HFFc6 (cell line): Measurements from ENCODE around the gene SCN3B. TPM values are rescaled to one million over a fixed set of nuclear protein-coding genes. Genes with fewer than 3 reads are reported as not detected.

Experiments
- DNase-seq: peaks from one replicate; pipeline ENCODE4 v3.0.0-alpha.2; 2018
- H3K27ac Mint-ChIP-seq: 2 replicates; pipeline ENCODE4 v1.8.0; 2020; ENCODE audit warnings: mild to moderate bottlenecking, mixed read lengths
- H3K27me3 Mint-ChIP-seq: 2 replicates; pipeline ENCODE4 v1.8.0; 2021; ENCODE audit warnings: mild to moderate bottlenecking, moderate library complexity, mixed read lengths; ENCODE audit not compliant: insufficient read depth
- H3K36me3 Mint-ChIP-seq: 2 replicates; pipeline ENCODE4 v1.8.0; 2021; ENCODE audit warnings: low read depth, mixed read lengths
- H3K4me1 Mint-ChIP-seq: 2 replicates; pipeline ENCODE4 v1.8.0; 2020; ENCODE audit warnings: low read depth, mixed read lengths
- H3K4me3 Mint-ChIP-seq: 2 replicates; pipeline ENCODE4 v1.8.0; 2020; ENCODE audit warnings: mild to moderate bottlenecking, moderate library complexity, mixed read lengths
- H3K9me3 Mint-ChIP-seq: 2 replicates; pipeline ENCODE4 v1.8.0; 2020; ENCODE audit warnings: mild to moderate bottlenecking, mixed read lengths
- total RNA-seq, 6 experiments: library from RNA; stranded (reverse); fragmentation: NEBNext Ultra II Directional; extraction: Animal tissue kit (Norgen Biotek cat#: 25700); gene quantifications; 2 replicates in 1 of 6; 3 replicates in 5 of 6; pipeline ENCODE4 v1.2.3, GENCODE V29; 2021
- TF ChIP-seq, protein P1 (sequence below): fragments of 200-600 bp; sonication (generic); IDR thresholded peaks from 2 replicates; pipeline ENCODE4 v1.5.0; 2021; ENCODE audit warnings: antibody characterized with exemption, mild to moderate bottlenecking

Gene SCN3B
- total RNA-seq, 6 experiments from 2014 or later = not detected

- peak; percentile 38 for DNase-seq
- TF ChIP-seq, protein P1, sequence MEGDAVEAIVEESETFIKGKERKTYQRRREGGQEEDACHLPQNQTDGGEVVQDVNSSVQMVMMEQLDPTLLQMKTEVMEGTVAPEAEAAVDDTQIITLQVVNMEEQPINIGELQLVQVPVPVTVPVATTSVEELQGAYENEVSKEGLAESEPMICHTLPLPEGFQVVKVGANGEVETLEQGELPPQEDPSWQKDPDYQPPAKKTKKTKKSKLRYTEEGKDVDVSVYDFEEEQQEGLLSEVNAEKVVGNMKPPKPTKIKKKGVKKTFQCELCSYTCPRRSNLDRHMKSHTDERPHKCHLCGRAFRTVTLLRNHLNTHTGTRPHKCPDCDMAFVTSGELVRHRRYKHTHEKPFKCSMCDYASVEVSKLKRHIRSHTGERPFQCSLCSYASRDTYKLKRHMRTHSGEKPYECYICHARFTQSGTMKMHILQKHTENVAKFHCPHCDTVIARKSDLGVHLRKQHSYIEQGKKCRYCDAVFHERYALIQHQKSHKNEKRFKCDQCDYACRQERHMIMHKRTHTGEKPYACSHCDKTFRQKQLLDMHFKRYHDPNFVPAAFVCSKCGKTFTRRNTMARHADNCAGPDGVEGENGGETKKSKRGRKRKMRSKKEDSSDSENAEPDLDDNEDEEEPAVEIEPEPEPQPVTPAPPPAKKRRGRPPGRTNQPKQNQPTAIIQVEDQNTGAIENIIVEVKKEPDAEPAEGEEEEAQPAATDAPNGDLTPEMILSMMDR = peak; percentile 62; the same call in 1 of the 2 replicates
- Mint-ChIP-seq H3K4me1 (no peaks in the 10 kb centered on the region), H3K9me3 (no peaks in the 10 kb centered on the region), H3K27me3 (peaks cover 57% of the 10 kb centered on the region), H3K36me3 (no peaks in the 10 kb centered on the region), H3K27ac (no peak overlapping the region), H3K4me3 (no peak overlapping the region)
Measured at GRCh38 chr11:123696183-123696582, 41.8 kb upstream of the SCN3B start.

- no peak overlapping the region for H3K4me3 Mint-ChIP-seq
- no peaks in the 10 kb centered on the region for H3K36me3 Mint-ChIP-seq
- peaks cover 63% of the 10 kb centered on the region for H3K27me3 Mint-ChIP-seq
- TF ChIP-seq, protein P1 = no peak
- no peak for DNase-seq
- H3K4me1 Mint-ChIP-seq = peaks cover 4% of the 10 kb centered on the region
- no peak overlapping the region for H3K27ac Mint-ChIP-seq
- no peaks in the 10 kb centered on the region for H3K9me3 Mint-ChIP-seq
Measured at GRCh38 chr11:123695231-123695630, 40.8 kb upstream of the SCN3B start.

DNA sequence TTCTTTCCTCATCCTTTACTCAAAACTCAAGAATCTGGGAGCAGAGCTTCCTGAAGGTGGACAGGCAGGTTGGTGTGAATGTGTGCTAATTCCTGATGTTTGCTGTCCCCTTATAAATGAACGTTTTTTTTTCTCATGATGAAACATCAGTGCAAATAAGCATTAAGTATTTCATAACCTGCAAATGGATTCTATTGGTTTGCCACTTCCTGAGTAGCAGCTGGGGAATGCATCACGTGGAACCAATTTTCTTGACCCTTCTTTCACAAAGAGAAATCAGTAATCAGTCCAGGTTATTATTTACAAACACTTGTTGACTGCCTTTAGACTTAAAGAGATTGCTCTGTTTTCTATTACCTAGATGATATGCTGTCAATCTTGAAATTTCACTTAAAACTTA is 40.1 kb upstream of the SCN3B start:
- no peaks in the 10 kb centered on the region for H3K9me3 Mint-ChIP-seq
- H3K27me3 Mint-ChIP-seq = peaks cover 67% of the 10 kb centered on the region
- no peak overlapping the region for H3K4me3 Mint-ChIP-seq
- peaks cover 6% of the 10 kb centered on the region for H3K4me1 Mint-ChIP-seq
- TF ChIP-seq, protein P1 = no peak
- H3K27ac Mint-ChIP-seq = no peak overlapping the region
- DNase-seq = no peak
- H3K36me3 Mint-ChIP-seq = no peaks in the 10 kb centered on the region

- Mint-ChIP-seq H3K27ac (no peak overlapping the region), H3K9me3 (no peaks in the 10 kb centered on the region), H3K4me3 (no peak overlapping the region), H3K36me3 (no peaks in the 10 kb centered on the region), H3K27me3 (peaks cover 59% of the 10 kb centered on the region), H3K4me1 (peaks cover 6% of the 10 kb centered on the region)
- DNase-seq = no peak
- TF ChIP-seq, protein P1 = no peak
Measured at GRCh38 chr11:123692961-123693360, 38.5 kb upstream of the SCN3B start.

DNA sequence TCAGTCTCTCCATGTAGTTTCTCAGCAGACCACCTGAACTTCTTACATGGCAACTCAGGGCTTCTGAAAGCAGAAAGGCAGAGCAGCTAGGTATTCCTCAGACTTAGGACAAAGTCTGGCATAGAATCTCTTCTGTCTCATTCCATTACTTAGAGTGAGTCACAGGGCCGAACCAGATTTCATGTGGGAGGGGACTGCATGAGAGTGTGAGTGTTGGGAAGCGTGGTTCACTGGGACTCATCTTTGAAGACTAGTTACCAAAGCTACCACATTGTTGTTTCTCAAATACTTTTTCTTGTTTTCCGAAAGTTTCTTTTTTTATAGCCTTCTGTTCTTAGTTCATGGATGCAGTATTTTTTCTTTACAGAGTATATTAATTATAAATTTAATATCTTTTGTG is 36.1 kb upstream of the SCN3B start:
- H3K36me3 Mint-ChIP-seq = no peaks in the 10 kb centered on the region
- DNase-seq = peak; percentile 51
- H3K4me3 Mint-ChIP-seq = no peak overlapping the region
- H3K9me3 Mint-ChIP-seq = no peaks in the 10 kb centered on the region; the same call in 1 of the 2 replicates
- no peak overlapping the region for H3K27ac Mint-ChIP-seq
- peaks cover 47% of the 10 kb centered on the region for H3K27me3 Mint-ChIP-seq
- TF ChIP-seq, protein P1 = no peak
- H3K4me1 Mint-ChIP-seq = peaks cover 6% of the 10 kb centered on the region

GRCh38 chr11:123684601-123685000 is 30.2 kb upstream of the SCN3B start:
- DNase-seq = no peak
- H3K27ac Mint-ChIP-seq = no peak overlapping the region
- H3K36me3 Mint-ChIP-seq = no peaks in the 10 kb centered on the region
- no peak overlapping the region for H3K4me3 Mint-ChIP-seq
- H3K27me3 Mint-ChIP-seq = peaks cover 36% of the 10 kb centered on the region
- no peaks in the 10 kb centered on the region; the same call in 1 of the 2 replicates for H3K9me3 Mint-ChIP-seq
- TF ChIP-seq, protein P1 = no peak
- H3K4me1 Mint-ChIP-seq = no peaks in the 10 kb centered on the region
